Stimulated activated CD8-positive, alpha-beta memory T cell treated with anti-CD3 and anti-CD28 coated beads, Interleukin-7, amount 100 ng/mL, for 24 hours (primary cell): ENCODE measurements around the gene GGA2.
"Not testable (repeated sequence)": the region's sequence is repeated elsewhere in the genome, so short reads cannot be mapped to it uniquely, and the experiment has no call there.

ENCODE experiments used
- DNase-seq: peaks from one replicate; pipeline ENCODE4 v3.0.0-alpha.2; 2020; ENCODE audit warnings: low read depth

GGA2 gene

GRCh38 chr16:23524886-23525285, 14.6 kb upstream of the GGA2 start:
- DNase-seq = no peak

- no peak for DNase-seq
Observed at GRCh38 chr16:23523876-23524385, 13.6 kb upstream of the GGA2 start.

- no peak for DNase-seq
Observed at GRCh38 chr16:23523321-23523720, 13.0 kb upstream of the GGA2 start.

GRCh38 chr16:23521965-23522364, 11.7 kb upstream of the GGA2 start:
- DNase-seq = no peak

GRCh38 chr16:23521037-23521743, 10.9 kb upstream of the GGA2 start:
- DNase-seq = no peak

- no peak for DNase-seq
Observed at GRCh38 chr16:23520500-23520899, 10.2 kb upstream of the GGA2 start.

GRCh38 chr16:23519282-23519681, 9.0 kb upstream of the GGA2 start:
- DNase-seq = no peak

- no peak for DNase-seq
Observed at GRCh38 chr16:23518435-23518891, 8.2 kb upstream of the GGA2 start.

- DNase-seq = no peak
Observed at GRCh38 chr16:23516366-23517137, 6.3 kb upstream of the GGA2 start.

GRCh38 chr16:23515881-23516280, 5.6 kb upstream of the GGA2 start:
- no peak for DNase-seq

- DNase-seq = no peak
Observed at GRCh38 chr16:23514381-23515152, 4.3 kb upstream of the GGA2 start.

- DNase-seq = no peak
Observed at GRCh38 chr16:23512168-23512695, 1.9 kb upstream of the GGA2 start.

GRCh38 chr16:23511731-23512130, 1.4 kb upstream of the GGA2 start:
- DNase-seq = no peak

GRCh38 chr16:23510915-23511270, 599 bp upstream of the GGA2 start:
- not testable (repeated sequence) for DNase-seq

- DNase-seq = no peak
Observed at GRCh38 chr16:23509782-23510163, 521 bp downstream of the GGA2 start.

GRCh38 chr16:23509441-23509754, 896 bp downstream of the GGA2 start:
- no peak for DNase-seq

GRCh38 chr16:23508589-23509440, 1.5 kb downstream of the GGA2 start:
- DNase-seq = no peak

- no peak for DNase-seq
Observed at GRCh38 chr16:23506606-23506994, 3.7 kb downstream of the GGA2 start.

- no peak for DNase-seq
Observed at GRCh38 chr16:23505671-23506605, 4.4 kb downstream of the GGA2 start.

- DNase-seq = no peak
Observed at GRCh38 chr16:23505180-23505665, 5.1 kb downstream of the GGA2 start.
